Measurements from ENCODE around the gene MAPK1.
"Not testable (repeated sequence)": the region's sequence is repeated elsewhere in the genome, so short reads cannot be mapped to it uniquely, and the experiment has no call there.

Gene MAPK1

GRCh38 chr22:21817497-21817853, 50.0 kb downstream of the MAPK1 start:
- not testable (repeated sequence) for DNase-seq

GRCh38 chr22:21816787-21817496, 50.5 kb downstream of the MAPK1 start:
- DNase-seq: peak; percentile 68

GRCh38 chr22:21816472-21816786, 51.0 kb downstream of the MAPK1 start:
- no peak for DNase-seq

GRCh38 chr22:21815958-21816357, 51.5 kb downstream of the MAPK1 start:
- no peak for DNase-seq

GRCh38 chr22:21815357-21815756, 52.1 kb downstream of the MAPK1 start:
- DNase-seq: no peak

GRCh38 chr22:21811982-21812381, 55.5 kb downstream of the MAPK1 start:
- DNase-seq: no peak

- no peak for DNase-seq
These were observed 59.6 kb downstream of the MAPK1 start for GRCh38 chr22:21807544-21808529.

- DNase-seq: not testable (repeated sequence)
These were observed 62.1 kb downstream of the MAPK1 start for GRCh38 chr22:21805325-21805724.

DNA sequence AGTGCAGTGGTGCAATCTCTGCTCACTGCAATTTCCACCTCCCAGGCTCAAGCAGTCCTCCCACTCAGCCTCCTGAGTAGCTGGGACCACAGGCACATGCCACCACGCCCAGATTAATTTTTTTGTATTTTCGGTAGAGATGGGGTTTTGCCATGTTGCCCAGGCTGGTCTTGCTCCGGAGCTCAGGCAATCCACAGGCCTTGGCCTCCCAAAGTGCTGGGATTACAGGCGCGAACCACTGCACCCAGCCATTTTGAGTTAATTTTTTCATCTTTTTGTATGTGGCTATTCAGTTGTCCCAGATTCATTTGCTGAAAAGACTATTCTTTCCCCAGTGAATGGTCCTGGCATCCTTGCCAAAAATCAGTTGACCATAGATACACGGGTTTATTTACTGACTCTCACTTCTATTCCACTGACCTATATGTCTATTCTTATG, 63.6 kb downstream of the MAPK1 start:
- no peak for DNase-seq

- no peak for DNase-seq
These were observed 64.8 kb downstream of the MAPK1 start for GRCh38 chr22:21802673-21803072.

DNA sequence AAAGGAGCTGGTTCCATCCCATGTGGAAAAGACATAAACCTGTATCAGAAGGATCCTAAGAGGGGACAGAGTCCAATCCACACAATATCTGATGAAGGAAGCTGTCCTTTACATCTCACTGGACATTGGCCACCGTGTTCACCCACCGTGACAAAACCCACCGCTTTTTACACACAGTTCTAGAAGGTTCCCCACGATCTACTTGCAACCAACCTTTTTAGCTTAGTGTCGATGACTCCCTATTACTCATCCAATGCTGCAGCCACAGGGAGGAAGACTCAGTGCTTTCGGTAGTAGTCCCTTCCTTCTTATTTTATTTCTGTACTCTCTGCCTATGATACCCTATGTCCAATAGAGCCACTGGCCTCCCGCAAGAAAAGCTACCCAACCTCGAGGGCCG, 65.4 kb downstream of the MAPK1 start:
- no peak for DNase-seq

GRCh38 chr22:21801304-21801644, 66.2 kb downstream of the MAPK1 start:
- not testable (repeated sequence) for DNase-seq

- DNase-seq: no peak
These were observed 66.7 kb downstream of the MAPK1 start for GRCh38 chr22:21800552-21801303.

DNA sequence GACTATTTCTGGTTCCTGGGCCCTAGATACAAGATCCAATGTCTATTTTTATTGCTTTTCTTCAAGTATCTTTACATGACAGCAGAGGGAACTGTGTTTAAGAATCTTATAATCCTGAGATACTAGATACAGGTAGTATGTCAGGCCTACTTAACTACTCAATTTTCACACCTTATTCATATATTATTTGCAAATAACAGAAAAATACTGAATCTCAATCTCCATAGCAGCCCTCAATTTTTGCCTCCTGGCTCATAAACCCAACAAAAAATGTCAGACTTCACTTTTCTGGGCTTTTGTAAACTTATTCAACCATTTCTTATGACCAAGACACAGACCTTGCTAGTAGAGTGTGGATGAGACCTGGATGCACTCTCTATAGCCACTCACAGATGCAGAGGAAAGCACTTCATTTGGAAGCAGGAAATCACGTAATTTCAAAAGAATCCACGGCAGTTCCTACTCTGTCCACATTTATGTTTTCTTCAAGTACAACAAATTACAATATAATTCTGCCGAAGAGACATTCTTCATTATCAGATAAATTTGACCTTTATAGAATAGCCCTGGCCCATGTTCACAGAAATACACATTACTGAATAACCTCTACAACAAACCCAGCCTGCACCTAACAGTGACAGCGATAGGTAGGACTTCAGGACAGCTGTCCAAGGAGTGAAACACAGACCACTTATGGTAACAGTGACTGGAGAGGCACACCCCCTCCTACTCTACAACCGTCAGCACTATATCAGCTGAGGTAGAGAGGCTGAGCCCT, 69.8 kb downstream of the MAPK1 start:
- DNase-seq: no peak

- DNase-seq: no peak
These were observed 70.6 kb downstream of the MAPK1 start for GRCh38 chr22:21796863-21797262.

DNA sequence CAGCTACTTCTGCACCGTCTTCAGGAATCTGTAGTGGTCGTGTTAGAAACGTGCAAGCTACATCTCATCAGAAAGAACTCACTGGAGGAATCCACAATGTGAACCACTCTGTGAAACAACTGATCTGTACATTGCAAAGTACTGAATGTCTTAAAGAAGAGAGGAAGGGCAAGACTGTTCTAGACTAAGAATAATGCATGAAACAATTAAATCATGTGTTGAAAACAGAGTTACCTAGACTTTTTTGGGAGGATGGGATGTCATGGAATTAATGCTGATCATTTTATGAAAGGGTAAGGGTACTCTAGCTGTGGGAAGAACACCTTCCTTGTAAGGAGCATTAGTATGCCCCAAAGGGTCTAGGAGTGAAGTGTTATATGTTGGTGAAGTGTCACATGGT, 71.2 kb downstream of the MAPK1 start:
- no peak for DNase-seq

DNA sequence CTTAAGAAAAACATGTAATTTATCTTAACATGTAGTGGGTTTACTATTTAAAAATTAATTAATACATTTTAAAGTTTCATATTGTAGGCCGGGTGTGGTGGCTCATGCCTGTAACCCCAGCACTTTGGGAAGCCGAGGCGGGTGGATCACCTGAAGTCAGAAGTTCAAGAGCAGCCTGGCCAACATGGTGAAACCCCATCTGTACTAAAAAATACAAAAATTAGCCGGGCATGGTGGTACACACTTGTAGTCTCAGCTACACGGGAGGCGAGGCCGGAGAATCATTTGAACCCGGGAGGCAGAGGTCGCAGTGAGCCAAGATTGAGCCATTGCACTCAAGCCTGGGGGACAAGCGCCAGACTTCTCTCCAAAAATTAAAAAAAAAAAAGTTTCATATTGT, 73.7 kb downstream of the MAPK1 start:
- DNase-seq: not testable (repeated sequence)

DNA sequence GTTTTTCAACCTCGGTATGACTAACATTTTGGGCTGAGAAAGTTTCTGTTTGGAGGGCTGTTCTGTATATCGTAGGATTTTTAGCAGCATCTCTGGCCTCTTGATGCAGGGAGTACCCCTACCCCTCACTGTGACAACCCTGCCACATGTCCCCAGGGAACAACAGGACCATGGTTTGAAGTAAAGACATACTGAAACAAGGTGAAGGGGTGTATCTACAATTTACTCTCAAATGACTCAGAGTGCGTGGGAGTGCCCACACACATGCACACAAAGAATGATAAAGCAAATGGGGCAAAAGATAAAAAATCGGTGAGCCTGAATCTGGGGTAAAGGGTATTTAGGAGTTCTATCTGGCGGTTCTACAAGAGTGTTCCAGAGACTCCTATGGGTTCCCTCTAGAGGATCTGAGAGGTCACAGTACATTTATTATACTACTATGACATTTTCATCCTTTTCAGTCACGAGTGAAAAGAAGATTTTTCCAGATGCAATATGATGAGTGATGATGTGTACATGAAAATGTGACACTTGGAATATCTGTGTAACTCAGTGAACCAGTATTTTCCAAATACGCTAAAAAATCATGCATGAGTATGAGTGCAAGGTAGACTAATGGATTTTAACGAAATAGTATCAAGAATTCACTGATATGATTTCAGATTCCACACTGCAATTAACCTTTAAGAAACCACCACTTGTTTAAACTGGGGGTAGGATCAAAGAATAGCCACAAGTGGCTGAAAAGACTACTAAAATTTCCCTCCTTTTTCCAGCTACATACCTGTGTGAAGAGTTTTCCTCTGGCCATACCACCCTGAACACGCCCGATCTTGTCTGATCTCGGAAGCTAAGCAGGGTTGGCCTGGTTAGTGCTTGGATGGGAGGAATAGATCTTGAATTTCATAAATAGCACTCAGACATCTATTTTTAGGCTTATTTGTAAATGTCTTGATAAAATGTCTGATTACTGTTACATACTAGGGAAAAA, 75.5 kb downstream of the MAPK1 start:
- DNase-seq: peak; percentile 12

GRCh38 chr22:21790849-21791610, 76.4 kb downstream of the MAPK1 start:
- not testable (repeated sequence) for DNase-seq

DNA sequence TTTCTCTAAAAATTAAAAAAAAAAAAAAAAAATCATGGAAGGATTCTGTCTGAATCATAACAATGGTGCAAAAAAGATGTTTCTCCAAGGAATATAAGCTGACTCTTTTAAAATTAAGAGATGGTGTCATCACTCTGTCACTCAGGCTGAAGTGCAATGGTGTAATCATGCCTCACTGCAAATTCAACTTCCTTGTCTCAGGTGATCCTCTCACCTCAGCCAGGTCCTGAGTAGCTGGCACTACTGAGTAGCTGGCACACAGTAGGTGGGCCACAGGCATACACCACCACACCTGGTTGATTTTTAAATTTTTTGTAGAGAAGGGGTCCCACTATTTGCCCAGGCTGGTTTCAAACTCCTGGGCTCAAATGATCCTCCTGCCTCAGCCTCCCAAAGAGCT, 77.1 kb downstream of the MAPK1 start:
- DNase-seq: no peak

GRCh38 chr22:21787565-21787964, 79.9 kb downstream of the MAPK1 start:
- not testable (repeated sequence) for DNase-seq

All from NCI-H226 (cell line).